NCI-H446 treated with DMSO at 0.1 percent for 48 hours (cell line): ENCODE data around the gene MAPK12.

Experiments
- DNase-seq: peaks from one replicate; lab custom pipeline; 2025; lab: John Stamatoyannopoulos, UW

The MAPK12 gene

GRCh38 chr22:50267591-50268390, 6.3 kb upstream of the MAPK12 start:
- no peak for DNase-seq

DNA sequence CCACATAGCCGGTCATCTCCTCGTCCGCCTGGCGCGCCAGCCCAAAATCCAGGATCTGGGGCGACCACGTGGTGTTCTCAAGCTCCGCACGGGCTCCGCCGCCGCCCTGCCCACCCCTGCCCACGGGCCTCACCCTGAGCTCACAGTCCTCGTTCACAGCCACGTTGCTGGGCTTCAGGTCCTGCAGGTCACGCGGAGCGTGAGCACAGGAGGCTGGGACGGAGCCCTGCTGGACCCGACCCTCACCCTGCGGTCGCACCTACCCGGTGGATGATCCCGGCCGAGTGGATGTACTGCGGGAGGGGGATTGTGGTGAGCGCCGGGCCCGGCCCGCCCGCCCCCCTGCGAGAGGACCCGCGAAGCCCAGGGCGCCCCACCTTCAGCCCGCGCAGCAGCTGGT, 5.5 kb upstream of the MAPK12 start:
- DNase-seq, result no peak

- DNase-seq, result no peak
Measured at GRCh38 chr22:50264946-50265669, 3.6 kb upstream of the MAPK12 start.

DNA sequence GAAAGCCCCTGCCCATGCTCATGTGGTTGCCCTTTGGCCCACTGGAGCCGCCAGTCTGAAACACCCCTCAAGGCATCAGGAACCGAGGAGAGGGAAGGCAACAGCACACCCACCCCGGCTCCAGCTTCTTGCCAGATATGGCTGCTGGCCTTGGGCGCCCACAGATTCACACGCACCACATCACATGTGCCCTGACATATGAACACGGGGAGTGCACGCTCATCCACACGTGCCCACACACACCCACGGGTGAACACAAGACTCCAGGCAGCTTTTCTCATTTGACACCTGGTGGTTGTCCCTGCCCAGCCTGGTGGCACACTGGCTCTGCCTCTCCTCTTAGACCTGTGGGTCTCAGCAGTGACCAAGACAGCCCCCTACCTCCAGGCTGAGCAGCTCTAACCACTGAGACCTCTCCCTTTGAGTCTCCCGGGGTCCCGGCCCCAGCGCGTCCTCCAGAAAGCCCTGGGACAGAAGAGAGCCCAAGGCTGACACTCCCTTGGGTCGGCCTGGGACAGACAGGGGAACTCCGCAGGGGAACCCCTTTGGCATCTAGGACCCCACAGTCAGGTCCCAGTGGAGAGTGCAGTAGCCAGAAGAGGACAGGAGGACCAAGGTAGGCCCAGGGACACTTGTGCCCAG, 2.7 kb upstream of the MAPK12 start:
- DNase-seq, result no peak

DNA sequence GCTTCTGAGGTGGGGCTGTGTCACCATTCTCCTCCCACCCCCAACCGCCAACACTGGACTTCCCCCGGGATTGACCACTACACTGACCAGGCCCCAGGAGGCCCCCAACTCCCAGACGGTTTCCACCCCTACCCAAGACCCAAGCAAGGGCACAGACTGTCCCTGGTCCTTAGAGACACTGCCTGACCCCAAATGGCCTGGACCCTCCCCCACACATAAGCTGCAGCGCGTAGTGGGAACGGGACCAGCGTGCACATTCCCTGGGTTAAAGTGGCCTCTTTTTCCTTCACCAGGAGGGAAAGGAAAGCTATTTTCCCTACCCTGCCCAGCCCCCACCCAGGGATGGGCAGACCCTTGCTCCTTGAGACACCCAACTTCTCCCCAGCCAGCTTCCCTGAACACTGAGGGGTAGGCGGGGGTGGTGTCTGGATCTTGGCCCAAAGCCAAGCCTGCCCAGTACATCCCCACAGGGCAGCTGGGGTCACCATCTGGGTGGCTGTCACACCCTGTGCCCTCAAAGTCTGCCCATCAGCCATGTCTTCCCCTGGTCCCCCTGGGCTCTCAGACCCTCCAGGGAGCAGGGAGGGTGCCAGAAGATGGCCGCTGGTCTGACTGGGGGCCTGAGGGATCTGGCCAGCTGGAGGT, 1.6 kb upstream of the MAPK12 start:
- no peak for DNase-seq

GRCh38 chr22:50262460-50262911, 1.0 kb upstream of the MAPK12 start:
- DNase-seq, result no peak

DNA sequence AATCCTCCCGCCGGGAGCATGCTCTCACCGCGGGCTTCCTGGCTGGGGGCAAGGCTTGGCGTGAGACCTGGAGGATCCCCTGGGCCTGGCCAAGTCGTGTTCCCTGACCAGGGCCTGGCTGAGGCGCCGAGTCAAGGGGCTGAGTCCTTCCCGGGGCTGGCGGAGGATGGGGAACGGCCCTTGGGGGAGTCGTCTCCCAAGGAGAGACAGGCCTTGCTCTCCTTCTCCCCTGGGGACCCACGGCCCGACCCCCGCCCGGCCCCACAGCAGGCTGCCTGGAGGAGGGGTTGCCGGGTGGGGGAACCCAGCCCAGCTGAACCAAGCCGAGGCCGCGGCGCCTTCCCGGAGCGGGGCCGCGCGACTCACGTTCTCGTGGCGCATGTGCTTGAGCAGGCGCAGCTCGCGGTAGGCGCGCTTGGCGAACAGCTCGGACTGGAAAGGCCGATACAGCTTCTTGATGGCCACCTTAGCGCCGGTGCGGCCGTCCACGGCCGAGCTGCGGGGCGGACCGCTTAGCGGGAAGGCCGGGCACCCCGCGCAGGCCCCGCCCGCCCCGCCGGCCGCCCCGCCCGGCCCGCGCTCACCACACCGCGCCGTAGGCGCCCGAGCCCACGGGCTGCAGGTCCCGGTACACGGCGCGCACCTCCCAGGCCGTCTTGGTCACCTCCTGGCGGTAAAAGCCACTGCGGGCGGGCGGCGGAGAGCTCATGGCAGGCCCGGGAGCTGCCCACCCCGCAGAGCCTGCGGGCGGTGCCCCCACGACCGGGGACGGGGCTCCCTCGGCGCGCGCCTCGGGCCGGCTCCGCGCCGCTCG, 475 bp downstream of the MAPK12 start:
- DNase-seq, result no peak

DNA sequence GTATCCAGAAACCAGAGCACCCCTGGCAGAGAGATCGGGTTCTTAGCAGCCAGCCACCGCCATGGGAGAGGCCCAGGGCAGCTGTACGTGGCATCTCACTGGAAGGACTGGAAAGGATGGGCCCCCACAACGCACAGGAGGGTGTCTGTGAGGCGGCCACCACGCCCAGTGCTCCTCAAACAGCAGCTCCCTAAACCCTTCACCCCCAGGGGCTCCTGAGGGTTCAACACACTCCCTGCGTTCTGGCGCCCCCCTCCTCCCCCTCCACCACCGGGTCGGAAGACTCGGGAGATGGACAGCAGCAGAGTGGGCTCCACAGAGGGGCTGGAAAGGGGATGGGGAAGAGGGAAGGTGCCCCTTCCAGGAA, 1.1 kb downstream of the MAPK12 start:
- no peak for DNase-seq

- DNase-seq, result no peak
Measured at GRCh38 chr22:50259302-50259701, 2.2 kb downstream of the MAPK12 start.

GRCh38 chr22:50258361-50259292, 2.9 kb downstream of the MAPK12 start:
- DNase-seq, result no peak

DNA sequence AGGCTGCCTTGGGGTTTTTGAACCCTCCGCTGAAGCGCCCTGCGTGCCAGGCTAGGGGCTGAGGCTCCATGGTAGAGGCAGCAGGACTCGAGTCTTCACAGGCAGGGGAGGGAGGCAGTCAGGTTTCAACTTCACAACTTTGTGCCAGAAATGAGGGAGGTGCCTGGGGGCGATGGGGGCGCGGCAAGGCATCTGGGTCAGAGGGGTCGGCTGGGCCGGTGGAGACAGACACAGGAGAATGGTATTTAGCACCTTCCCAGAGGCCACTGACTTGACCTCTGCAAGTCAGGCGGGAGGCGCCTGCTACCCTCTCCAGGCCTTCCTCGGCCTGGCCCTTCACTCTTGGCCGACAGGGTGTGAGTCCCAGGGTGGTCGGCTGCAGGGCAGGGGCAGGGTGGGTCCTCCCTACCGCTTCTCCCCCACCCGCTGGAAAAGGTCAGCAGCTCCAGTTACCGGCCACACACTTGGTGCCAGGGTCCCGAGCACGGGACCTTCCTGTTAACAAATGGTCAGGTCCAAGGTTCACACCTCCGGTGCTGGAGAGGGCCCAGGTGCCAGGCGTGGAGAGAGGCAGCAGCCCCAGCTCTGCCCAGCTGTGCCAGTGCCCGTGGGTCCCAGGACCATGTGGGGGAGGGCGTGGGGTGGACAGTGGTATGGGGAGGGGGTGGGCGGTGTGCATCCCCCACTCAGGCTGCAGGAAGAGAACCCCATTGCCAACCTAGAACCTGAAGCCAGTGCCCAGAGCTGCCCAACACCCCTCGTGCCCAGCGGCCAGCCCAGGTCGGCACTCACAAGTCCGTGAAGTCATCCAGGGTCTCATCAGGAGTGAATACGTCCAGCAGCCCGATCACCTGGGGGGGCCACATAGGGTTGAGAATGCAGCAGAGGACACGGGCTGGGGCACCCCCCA, 3.8 kb downstream of the MAPK12 start:
- DNase-seq, result no peak

GRCh38 chr22:50257041-50257440, 4.4 kb downstream of the MAPK12 start:
- no peak for DNase-seq

DNA sequence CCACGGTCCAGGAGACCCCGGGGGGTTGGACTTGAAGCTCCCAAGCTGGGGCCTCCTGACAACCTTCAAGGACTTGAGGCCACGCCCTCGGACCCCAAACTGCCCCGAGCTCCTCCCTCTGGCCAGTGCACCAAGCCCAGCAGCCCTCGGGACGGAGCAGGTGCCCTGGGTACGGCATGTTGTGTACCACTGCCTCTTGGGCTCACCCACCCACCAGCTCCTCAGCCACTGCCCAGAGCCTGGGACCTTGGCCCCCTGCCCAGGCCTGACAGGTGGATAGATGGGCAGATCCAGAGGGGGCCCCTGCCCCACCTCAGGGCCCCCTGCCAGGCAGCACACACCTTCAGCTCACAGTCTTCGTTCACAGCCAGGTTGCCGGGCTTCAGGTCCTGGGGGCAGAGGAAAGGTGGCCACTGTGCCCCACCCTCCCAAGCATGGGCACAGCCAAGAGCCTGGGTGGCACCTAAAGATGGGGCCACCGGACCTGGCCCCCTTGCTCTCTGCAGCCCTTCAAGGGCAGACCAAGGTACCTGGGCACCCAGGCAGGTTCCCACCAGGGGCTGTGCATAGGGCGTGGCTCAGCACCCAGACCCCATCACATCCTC, 5.1 kb downstream of the MAPK12 start:
- DNase-seq, result no peak

DNA sequence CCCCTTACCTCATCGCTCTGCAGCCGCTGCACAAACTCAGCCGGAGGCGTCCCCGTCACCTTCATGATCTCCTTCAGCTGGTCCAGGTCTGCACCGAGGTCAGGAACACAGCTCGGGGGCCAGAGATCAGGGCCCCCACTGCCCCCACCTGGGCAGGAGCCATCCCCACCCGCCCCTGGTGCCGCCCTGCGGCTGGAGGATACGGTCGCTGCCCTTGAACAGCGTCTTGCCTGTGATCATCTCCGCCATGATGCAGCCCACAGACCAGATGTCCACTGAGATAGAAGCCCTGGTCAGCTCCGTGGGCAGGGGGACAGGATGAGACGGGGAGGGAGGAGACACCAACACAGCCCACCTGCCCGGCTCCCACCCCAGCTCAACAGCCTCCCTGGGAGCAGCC, 5.9 kb downstream of the MAPK12 start:
- DNase-seq, result no peak

DNA sequence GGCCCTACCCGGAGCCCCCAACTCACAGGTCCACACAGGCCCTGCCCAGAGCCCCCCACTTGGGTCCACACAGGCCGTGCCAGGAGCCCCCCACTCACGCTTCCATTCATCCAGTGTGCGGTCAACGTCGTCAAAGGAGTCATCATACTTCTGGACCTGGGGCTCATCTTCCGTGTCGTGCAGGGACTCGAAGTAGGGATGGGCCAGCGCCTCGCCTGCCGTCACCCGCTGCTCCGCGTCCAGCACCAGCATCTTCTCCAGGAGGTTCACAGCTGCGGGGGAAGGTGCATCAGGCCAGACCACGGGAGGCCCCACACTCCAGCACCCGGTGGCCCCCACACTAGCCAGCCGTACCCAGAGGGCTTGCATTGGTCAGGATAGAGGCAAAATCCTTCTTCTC, 6.4 kb downstream of the MAPK12 start:
- no peak for DNase-seq

DNA sequence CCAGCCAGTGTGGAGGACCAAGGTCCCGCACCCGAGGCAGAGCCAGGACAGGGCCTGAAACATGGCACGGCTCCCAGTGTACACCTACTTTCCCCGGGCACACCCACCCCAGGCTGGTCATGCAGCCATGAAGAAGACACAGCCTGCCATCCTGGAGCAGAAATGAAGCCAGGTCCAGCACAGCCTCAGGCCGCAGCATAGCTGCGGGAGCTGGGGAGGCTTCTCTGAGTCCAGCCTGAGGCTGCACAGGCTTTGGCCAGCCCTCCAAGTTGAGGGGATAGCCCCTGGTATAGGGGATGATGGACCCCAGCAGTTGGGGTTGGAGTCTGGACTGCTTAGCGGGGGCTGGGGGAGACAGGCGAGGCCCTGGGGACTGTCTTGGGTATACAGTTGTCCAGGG, 7.5 kb downstream of the MAPK12 start:
- DNase-seq, result no peak

DNA sequence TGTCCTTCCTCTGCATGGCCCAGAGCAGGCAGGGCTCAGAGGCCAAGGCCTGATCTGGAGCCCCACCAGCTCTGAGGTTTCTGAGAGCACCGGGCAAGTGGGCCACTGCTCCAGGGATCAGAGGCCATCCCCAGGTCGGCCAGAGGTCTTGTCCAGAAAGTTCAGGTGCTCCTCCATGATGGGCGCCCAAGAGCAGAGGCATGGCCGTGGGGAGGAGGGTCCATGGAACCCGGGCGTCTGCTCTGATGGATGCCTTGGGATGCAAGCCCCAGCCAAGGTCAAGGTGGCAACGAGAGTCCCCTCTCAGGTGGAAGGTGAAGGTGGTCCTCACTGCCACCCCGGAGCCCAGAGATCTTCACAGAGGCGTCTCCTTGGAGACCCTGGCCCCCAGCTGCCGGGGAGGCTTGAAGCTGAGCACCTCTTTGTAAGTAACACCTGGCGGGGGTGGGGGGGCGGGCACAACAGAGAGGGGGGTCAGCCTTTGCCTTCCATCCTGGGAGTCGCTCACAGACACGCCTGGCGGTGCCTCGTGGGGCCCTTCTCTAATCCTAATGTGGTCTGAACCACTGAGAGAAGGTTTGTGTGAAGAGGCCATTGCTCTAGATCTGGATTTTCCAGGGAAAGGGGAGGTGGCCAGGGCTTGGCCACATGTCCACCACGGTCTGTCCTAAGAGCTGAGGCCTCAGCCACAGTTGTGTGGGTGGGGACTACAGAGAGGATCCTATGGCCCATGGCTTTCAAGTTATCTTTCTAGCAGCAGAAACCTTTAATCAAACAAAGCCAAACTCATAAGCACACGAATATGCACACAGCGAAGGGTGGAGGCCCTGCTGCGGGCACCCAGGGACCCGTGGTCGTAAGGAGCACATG, 8.2 kb downstream of the MAPK12 start:
- no peak for DNase-seq
